Subcutaneous adipose tissue (tissue), 4 donors: ENCODE results near the gene SNN. TPM values are rescaled to one million over a fixed set of nuclear protein-coding genes. Genes with fewer than 3 reads are reported as not detected.

ENCODE experiments used
- total RNA-seq, 4 donors: library from RNA; depleted of rRNA; stranded (reverse); fragments of >200 nt; gene quantifications; one replicate each; pipeline ENCODE4 v1.1.0, GENCODE V29; 2016
- TF ChIP-seq, protein P1 (sequence below): fragments of 450-650 bp; IDR thresholded peaks from one replicate; pipeline ENCODE4 v1.5.1; 2016; ENCODE audit warnings: low read depth, mild to moderate bottlenecking, control low read depth, antibody characterized with exemption, moderate library complexity

The SNN gene
- total RNA-seq, 4 donors from 2014 or later = 25.4 to 87.6 (median 50.1) TPM

DNA sequence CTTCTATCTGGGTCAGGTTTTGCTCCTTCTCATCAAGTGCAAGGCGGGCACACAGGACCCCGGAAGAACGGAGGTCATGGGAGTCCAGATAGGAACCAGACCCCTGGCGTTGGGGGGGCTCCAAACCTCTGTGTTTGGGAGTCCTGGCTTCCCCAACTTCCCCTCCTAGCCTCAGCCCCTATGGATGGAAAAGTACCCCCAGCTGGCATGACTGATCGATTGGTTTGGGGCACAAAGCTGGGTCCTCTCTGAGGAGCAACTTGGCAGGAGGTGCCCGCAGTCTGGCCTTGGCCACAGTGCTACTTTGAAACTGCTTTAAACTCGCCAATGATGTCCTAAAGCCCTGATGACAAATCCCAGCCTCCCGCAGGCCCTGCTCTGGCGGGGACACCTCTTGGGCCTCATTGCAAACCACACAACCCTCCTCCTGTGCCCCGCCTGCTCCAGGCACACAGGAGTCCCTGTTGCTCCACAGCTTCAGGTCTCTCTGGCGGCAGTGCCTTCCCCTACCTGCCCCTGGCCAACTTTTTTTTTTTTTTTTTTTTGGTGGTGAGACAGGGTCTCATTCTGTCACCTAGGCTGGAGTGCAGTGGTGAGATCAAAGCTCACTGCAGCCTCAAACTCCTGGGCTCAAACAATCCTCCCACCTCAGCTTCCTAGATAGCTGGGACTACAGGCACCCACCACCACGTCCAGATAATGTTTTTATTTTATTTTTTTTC, 38.0 kb upstream of the SNN start:
- TF ChIP-seq, protein P1, sequence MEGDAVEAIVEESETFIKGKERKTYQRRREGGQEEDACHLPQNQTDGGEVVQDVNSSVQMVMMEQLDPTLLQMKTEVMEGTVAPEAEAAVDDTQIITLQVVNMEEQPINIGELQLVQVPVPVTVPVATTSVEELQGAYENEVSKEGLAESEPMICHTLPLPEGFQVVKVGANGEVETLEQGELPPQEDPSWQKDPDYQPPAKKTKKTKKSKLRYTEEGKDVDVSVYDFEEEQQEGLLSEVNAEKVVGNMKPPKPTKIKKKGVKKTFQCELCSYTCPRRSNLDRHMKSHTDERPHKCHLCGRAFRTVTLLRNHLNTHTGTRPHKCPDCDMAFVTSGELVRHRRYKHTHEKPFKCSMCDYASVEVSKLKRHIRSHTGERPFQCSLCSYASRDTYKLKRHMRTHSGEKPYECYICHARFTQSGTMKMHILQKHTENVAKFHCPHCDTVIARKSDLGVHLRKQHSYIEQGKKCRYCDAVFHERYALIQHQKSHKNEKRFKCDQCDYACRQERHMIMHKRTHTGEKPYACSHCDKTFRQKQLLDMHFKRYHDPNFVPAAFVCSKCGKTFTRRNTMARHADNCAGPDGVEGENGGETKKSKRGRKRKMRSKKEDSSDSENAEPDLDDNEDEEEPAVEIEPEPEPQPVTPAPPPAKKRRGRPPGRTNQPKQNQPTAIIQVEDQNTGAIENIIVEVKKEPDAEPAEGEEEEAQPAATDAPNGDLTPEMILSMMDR = no peak

DNA sequence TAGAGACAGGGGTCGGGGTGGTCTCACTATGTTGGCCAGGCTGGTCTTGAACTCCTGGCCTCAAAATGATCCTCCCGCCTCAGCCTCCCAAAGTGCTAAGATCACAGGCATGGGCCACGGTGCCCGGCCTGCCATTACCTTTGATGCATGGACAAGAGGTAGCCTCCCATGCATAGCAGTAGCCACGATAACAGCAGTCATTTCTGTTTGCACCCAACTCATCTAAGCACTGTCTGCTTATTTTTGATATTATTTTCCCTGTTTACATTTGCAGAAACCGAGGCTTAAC, 37.5 kb upstream of the SNN start:
- TF ChIP-seq, protein P1 = no peak

DNA sequence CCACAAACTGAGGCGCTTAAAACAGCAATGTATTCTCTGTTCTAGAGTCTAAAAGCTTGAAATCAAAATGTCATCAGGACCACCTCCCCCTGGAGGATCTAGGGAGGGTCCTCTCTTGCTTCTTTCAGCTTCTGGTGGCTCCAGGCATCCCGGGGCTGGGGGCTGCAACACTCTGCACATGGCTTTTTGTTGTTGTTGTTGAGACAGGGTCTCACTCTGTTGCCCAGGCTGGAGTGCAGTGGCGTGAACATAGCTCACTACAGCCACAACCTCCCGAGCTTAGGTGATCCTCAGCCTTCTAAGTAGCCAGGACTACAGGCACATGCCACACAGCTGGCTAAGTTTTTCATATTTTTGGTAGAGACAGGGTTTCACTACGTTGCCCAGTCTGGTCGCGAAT, 37.0 kb upstream of the SNN start:
- TF ChIP-seq, protein P1 = no peak

DNA sequence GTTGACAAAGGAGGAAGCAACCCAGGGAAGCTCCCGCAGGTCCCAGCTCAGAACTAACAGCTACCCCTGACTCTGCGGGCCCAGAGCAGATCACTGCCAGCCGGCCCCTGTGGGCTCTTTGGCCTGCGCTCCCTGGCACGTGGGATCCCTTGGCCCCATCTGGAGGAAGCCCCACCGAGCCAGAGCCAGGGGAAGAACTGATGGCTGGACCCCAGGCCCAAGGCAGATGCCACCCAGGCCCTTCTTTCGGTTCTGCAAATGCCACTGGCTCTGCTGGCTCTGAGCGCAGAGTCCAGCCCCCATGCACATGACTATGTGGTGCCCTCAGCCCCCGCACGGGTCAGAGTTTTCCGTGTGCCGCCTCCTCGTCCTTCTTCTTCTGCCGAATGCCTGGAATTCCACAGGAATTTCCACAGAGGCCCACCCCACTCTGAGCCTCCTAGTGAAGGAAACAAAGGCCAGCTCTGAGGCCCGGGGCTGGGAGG, 35.8 kb upstream of the SNN start:
- TF ChIP-seq, protein P1 = no peak

DNA sequence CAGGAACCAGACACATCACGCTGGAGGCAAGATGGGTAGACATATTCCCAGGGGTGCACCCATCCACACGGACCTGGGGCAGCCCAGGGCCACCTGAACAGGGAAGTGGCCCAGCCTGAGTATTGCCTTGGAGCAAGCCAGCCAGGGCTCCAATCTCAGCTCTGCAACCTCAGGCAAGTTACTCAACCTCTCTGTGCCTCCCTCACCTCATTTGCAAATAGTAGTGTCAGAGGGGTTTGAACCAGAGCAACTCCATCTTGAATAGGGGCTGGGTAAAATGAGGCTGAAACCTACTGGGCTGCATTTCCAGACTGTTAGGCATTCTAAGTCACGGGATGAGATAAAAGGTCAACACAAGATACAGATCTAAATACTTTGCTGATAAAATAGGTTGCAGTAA, 35.1 kb upstream of the SNN start:
- TF ChIP-seq, protein P1 = no peak

DNA sequence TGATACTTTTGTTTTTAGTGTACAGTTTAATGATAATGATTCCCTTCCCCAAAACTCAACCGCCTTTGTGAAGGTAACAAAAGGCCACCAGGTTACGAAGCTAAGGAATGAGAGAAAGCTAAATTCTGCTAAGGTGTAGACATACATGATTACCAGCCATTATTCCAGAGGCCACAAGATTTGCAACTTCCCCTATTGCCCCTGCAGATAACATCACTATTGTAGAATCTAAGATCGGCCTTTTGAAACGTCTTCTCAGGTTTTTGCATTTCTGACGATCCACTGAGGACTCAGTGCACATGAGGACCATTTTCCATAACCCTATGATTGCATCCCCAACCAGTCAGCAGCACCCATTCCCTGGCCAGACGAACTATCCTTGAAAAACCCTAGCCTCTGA, 33.9 kb upstream of the SNN start:
- TF ChIP-seq, protein P1 = no peak

DNA sequence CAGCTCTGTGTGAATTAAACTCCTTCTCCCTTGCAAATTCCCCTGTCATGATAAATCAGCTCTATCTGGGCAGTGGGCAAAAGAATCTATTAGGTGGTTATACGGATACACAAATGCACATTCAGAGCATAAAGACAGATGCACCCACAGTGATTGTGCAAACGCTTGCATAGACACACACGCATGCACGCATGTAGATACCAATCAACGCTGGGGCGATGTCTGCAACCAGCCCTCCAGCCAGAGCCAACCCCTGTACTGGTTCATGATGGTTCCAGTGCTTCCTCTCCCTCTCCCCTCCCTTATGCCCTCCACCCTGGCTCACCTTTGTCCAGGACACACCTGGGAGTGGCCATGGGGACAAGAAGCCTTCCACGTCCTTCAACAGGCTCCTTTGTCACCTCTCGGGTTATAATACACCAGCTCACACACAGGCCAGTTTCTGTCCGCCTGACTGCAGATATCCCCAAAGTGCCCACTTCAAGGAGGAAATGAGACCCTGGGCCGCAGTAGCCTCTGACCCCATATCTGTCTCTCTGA, 33.1 kb upstream of the SNN start:
- TF ChIP-seq, protein P1 = no peak
